DMS79 (cell line): ENCODE results near the gene C15orf61.
A peak's percentile ranks its signal among the peaks of the same experiment; 100 is the strongest.

Source experiments
- DNase-seq: peaks from one replicate; lab custom pipeline; 2025; lab: John Stamatoyannopoulos, UW

The C15orf61 gene

DNA sequence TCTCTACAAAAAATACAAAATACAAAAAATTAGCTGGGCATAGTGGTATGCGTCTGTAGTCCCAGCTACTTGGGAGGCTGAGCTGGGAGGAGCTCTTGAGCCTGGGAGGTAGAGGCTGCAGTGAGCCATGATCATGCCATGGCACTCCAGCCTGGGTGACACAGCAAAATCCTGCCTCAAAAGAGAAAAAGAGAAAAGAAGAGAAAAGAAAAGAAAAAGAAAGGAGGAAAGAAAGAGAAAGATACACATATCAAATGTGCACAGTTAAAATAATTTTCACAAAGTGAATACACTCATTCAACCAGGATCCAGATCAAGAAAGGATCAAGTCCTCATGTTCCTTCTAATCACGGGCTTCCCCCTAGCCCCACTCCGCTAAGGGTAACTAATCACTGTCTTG is 5.8 kb upstream of the C15orf61 start:
- DNase-seq = no peak

DNA sequence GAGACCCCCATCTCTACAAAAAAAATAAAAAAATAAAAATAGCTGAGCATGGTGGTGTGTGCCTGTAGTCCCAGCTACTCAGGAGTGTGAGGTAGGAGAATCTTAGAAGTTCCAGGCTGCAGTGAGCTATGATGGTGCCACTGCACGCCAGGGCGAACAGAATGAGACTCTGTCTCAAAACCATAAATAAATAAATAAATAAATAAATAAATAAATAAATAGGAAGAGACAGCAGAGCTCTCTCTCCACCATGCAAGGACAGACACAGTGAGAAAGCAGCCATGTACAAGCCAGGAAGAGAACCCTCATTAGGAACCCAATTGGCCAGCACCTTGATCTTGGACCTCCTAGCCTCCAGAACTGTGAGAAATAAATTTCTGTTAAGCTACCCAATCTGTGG is 5.4 kb upstream of the C15orf61 start:
- no peak for DNase-seq

DNA sequence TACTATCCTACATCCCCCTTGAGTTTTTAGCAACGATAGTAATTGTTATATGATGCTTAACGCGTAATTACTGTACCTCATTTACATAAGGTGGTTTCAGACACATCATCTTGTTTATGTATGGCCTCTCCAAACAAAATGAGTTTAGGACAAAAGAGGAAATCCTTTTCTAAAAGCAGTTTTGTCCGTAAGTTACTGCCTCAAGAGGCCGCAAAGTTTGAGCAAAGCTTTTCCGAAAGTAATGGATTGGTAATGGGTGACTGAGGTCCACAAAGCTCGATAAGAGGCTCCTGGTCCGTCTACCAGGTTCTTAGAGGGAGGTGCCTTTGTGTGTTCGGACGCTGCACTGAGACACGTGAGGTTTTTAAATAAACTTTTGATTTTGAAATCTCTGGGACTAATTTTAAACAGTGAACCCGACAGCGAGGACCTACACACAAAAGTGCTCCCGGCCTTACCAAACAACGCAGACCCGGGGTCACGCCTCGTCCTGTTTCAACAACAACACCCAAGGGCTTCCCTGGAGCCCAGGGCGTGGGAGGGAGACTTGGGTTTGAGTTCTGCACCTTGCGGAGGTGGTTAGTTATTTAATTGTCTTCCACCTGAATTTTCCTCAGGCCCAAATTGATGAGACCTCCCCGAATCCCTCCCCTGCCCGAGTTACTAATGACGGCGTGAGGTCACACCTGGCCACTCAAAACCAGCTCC is 456 bp upstream of the C15orf61 start:
- no peak for DNase-seq

DNA sequence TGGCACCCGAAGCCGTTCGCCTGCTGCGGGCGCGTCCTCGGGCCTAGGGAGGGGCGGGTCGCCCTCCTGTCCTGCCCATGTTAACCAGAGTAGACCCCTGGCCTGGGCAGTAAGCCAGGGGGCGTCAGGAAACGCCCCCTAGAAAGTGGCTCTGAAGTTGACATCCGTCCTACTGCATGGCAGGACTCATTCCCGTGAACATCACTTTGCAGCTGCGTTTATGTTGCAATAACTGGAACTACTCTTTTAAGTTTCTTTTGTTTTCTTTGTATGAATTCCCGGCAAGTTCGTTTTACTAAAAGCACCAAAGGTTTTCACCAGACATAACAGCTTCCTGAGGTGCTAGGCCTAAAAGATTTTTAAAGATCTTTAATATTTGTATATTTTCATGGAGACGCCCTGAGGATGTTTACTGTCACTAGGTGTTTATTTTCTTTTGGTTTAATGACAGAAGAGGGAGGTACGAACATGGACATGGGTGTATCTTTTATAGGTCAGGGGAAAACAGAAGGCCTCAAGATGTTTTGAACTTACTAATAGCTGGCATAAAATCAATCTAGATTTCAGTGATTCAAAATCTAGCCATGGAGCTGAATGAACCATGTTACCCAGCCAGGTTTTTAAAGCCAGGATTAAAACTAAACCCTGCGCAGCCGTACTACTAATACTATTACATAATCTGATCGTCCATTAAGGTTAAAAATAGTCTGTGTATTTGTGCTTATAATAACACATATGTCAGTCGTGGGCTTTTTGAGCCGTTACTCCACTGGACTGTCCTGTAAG is 1.0 kb downstream of the C15orf61 start:
- no peak for DNase-seq

DNA sequence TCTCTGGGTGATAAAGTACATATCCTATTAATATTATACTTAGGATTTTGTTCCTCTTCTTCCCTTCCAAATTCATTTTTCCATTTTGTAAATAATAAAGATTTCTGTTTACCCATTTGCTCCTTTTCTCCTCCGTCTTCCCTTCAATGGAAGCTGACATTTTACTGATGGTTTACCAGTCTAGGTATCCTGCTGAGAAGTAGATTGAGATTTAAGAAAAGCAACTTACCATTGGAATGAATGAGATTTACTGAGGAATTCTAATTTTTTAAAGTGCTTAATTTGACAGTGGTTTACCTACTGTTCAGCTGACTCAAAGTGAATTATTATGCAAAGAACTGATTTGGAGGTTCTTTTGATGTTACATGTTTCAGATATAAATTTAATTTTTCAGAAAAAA is 2.4 kb downstream of the C15orf61 start:
- no peak for DNase-seq

DNA sequence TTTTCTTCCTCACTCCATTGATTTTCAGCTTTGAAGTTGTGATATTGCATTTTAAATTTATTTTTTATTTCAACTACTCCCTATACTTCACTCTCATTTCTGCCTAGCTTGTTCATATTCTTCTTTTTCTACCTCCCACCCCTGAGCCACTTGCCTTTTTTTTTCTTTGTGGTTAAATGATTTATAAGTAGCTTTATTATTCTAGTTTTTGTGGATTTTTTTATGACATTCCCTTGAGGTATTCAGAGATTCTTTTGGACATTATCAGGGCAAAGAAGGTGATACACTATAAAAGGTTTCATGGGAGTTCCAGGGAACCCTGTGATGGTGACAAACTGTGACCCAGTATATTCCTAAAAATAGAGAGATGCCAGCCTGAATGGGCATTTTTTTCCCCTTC is 3.3 kb downstream of the C15orf61 start:
- no peak for DNase-seq

DNA sequence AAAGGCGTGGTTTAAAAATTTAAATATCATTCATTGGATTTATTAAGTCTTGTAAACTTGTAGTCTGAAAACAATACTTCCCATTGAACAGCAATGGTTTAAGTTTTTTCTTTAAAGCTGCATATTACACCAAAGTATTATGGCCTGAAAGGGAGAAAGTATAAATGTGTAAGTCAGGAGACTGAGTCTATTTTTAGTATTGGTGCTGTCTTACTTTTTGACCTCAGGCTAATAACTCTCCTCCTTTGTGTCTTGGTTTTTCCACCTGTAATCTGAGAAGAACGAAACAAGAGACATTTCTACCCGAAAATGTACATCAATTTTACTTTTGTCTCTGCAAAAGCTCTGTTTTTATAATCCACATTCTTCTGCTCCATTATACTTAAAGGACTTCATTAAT is 7.6 kb downstream of the C15orf61 start:
- no peak for DNase-seq

DNA sequence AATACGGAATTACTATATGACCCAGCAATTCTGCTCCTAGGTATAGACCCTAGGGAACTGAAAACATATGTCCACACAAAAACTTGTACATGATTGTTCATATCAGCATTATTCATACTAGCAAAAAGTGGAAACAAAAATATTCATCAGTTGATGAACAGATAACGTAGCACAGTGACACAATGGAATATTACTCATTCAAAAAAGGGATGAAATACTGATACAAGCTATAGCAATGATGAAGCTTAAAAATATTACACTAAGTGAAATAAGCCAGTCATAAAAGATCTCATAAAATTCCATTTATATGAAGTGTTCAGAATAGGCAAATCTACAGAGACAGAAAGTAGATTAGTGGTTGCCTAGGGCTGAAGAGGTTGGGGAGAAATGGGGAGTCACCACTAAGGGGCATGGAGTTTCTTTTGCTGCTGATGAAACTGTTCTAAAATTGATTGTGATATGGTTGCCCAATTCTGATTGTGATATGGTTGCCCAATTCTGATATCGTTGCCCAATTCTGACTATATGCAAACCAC is 10.5 kb downstream of the C15orf61 start:
- DNase-seq = no peak

DNA sequence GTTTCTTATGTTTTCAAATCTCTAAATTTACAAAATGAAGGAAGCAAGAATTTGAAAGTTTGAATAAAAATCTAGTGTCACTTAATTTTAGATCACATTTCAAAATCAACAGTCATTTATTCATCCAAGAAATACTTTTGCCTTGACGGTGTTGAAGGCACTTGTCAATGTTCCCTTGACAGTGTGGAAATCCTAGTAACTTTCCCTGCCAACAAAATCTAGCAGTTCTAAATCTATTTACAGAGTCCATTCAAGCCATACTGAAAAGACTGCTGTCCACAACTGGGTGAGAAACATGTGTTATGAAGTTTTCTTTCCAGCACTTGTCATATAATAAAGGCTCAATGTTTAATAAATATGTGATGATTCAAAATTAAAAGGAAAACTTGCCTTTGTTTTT is 12.9 kb downstream of the C15orf61 start:
- DNase-seq = no peak

DNA sequence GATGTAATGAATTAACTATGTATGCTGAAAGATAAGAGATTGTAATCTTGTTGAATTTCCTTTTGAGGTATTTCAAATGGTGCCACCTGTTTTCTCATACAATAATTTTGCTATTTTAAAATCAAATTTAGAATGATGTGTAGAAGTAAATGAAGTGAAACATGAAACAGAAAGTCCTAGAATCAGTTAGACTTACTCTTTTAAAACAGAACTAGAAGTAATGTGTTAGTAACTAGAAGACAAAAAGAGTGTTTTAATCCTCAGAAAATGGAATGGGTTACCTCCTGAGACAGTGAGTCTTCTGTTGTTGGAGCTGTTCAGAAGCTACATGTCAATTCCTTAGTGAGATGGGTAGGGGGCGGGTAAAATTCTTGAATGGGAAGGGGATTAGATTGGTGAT is 13.4 kb downstream of the C15orf61 start:
- DNase-seq = no peak

DNA sequence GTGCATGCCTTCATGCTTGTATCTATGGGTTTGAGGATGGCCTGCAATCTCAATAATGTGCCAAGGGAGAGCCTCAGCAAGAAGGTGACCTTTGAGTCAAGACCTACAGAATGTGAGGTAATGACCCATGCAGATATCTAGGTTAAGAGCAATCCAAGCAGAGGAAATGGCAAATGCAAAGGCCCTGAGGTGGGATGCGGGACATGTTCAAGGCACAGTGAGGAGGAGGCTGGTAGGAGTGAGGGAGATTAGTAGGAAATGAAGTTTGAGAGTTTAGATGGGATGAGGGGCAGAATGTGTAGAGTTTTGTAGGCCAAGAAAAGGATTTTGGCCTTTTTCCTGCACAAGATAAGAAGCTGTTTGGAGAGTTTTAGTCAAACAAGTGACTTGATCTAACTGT is 16.8 kb downstream of the C15orf61 start:
- DNase-seq = no peak

DNA sequence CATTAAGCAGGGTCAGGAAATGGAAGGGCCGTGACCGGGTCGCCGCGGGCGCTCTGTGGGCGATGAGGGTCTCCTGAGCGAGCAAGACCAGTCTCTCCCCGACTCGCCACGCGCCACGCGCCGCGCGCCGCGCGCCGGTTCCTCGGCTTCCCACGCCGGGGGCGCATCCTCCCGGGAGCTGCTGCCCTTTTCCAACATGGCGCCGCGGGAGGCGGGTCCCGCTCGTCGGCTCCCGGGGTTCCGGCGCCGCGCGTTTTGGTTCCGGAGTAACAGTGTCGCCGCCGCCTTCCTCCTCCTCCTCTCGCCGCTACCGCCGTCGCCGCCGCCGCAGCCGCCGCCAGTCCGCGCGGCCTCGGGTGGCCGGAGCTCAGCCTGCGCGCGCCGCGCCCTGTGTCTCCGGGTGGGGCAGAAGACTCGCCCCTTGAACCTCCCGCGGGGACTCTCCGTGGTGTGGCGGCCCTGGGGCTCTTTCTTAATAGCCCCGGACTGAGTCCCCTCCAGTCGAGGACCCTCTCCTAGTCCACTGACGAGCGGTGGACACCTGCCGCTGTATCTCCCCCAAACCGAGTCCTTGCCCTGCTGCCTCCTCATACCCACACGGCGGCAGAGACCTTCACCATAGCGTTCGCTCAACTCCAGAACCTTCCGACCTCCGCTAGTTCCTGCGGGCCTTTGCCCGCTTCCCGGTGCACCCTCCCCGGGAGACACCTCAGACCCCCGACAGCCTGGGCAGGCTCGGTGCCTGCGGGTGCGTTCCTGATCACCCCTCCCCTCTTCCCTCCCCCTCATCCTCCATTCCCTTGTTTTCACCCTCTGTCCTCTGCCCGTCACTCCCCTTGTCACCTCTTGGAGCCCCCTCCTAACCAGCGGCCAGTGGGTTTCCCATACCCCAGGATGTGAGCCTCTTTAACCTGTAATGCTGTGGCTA is 21.8 kb downstream of the C15orf61 start, which contains the start of gene MAP2K5:
Gene MAP2K5, plus strand, starts transcription at position 284 of the 928 bp plus-strand sequence. Its CDS starts 633 bp downstream, at position 917.
- peak; percentile 19 for DNase-seq

DNA sequence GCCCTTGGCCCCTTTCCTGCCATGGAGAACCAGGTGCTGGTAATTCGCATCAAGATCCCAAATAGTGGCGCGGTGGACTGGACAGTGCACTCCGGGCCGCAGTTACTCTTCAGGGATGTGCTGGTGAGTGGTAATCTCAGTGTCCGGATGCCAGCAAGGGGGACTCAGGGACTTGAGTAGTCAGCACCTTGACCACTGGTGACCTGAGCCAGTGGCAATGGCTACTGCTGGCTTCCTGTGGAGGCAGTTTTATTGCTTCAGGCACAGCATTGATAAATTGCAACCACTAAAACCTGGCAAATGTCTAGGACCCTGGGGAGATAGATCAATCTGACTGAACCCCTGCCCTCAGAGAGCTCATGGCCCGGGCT is 22.4 kb downstream of the C15orf61 start:
- no peak for DNase-seq

DNA sequence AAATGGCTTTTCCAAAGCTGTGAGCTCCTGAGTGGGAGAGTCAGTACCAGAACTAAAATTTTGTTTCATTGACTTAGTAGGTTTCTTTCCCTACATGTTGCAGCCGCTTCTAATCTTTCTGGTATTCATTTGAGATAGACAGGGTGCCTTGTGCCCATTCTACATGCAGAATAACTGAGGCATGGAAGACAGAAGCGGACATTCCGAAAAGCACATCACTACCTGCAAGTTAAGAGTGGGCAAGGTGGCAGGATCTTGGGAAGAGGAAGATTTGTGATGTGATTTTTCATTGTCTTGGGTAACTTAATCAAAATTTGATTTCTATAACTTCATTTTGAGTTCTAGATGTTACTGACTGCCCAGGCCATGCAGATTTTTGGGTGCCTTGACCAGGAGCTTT is 23.5 kb downstream of the C15orf61 start:
- no peak for DNase-seq

DNA sequence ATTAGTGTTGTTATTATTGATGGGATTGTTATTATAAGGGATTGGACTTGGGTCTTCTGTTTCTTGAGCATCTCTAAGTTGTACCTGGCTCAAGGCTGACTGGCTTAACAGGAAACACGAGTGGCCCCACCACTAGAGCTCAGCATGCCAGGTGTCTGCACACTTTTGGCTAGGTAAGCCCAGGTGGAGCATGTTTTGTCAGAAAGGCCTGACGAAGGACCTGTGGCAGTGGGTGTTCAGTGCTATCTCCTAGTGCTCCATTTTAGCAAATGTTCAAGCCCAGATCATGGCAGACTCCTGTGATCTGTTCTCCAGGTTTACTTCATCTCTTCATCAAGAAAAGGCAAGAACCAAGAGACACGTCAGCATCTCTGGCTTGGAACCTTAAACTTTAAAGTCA is 24.9 kb downstream of the C15orf61 start:
- DNase-seq = no peak

DNA sequence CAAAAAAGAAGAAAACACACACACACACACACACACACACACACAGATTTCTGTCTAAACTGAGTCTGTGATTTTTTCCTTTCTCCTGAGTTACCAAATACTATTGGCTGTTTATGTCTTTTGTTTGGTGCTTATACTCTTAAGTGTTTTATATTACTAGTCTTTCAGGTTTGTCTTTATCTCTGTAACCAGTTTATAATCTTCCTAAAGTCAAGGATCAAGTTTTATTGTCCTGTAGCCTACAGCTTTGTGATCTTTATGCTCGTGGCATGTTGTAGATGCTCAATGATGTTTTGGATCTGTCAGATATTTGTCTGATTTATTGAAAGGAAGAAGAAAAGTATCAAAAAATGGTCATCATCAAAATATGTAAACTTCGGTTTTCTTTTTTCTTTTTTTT is 26.1 kb downstream of the C15orf61 start:
- no peak for DNase-seq

DNA sequence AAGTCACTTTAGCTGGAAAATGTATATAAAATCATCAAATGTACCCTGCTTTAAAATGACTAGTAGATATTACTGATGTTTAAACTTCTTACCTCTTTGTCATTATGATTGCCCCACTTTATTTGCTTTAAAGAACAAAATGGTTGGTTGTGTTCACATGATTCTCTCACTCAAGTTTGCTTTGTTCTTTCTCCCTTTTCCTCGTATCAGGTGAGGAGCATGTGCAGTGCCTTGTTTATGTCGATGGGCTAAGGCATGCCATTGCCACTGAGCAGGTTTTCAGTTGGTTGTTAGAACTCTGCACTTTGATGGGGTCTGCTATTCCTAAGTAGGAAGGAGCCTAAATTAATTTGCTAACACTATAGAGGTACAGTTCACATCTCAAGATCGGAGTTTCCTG is 26.9 kb downstream of the C15orf61 start:
- no peak for DNase-seq

DNA sequence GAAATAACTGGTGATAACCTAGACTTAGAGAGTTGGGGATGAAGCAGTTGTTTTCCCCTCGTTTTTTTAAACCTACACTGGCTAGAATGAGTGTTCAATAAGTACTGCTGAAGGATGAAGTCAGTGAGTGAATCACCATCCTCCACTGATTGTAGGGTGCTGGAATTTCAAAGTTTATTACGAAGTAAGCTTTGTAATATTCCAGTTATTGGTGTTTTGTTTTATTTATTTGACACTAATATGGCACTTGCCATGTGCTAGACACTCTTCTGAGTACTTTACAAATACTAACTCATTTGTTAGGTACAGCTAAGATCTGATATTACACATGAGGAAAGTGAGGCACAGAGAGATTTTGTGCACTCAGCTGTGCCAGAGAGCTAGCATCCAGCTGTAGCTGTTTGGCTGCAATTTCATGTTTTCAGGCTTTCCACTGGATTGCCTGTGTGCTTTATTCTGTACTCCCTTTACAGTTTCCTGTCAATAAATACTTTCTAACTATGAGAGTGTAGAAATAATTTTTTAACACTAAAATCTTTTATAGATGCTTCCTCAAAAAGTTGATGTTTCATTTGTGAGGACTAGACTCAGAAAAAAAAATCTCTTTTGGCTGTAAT is 27.4 kb downstream of the C15orf61 start:
- no peak for DNase-seq

DNA sequence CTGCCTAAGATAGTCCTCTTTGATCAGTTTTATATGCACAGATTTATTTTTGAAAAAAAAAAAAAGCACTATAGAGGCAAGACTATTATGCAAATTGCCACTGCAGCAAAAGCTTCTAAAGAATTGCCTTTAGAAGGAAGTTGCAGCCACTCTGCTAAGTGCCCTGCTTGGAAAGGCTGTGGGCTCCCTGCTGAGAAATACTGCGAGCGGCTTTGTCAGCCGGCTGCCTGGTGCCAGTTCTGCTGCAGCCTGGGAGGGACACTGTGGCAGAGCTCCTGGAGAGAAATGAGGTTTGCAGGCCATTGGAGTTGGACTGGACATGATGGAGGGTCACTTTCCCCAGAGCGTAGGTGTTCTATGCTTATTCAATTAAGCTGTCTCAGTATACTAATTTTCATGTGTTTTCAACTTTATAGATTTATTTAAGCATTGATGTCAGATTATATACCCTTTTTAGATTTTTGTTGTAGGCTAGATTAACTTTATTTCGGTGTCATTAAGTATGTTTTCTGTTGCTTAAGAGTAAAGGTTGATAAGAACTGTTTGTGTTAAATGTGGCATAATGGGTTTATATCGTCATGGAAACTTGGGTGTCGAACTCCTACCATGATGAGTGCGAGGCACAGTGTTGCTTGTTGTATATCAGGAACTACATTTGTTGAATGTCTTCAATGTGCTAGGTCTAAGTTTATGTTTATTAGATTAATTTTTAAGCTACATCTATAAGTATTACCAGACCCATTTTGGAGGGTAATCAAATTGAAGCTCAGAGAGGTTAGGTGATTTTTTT is 28.1 kb downstream of the C15orf61 start:
- DNase-seq = peak; percentile 35

DNA sequence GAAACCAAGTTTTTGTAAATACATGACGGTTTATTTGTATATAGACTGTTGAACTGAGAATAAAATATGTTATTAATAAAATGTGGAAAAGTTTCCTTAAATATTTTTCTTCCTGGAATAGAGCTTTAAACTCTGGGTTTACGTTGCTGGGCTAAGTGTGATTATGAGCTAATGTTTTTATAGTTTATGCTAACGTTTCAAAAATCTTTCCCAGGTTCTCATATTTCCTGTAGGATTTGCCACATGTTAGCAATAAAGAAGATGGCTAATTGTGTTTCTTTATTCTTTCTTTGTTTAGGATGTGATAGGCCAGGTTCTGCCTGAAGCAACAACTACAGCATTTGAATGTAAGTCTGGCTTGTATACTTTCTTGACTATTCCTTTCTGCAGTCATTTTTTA is 28.8 kb downstream of the C15orf61 start:
- no peak for DNase-seq

DNA sequence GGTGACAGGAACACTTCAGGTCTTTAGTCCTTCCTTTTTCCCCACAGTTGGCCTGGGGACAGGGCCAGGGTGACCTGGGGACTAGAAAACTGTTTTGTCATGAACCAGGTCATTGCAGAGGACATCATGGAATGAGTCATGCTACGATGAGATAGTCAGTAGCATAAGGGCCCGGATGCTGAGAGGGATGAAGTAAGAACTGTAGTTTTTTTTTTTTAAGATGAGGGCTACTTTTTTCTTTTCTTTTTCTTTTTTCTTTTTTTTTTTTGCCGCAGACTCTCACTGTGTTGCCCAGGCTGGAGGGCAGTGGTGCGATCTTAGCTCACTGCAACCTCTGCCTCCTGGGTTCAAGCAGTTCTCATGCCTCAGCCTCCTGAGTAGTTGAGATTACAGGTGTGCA is 29.6 kb downstream of the C15orf61 start:
- no peak for DNase-seq
